Activated T-cell treated with anti-CD3 and anti-CD28 coated beads, Interleukin-2, amount 50 U/mL, for 24 hours (primary cell): Measurements from ENCODE around the gene ANKAR.
"Not testable (repeated sequence)": the region's sequence is repeated elsewhere in the genome, so short reads cannot be mapped to it uniquely, and the experiment has no call there.

ENCODE experiments used
- DNase-seq: peaks from one replicate; pipeline ENCODE4 v3.0.0-alpha.2; 2020
- H3K27ac Mint-ChIP-seq: 2 replicates; pipeline ENCODE4 v1.8.0; 2020; ENCODE audit warnings: mild to moderate bottlenecking, mixed read lengths
- H3K27me3 Mint-ChIP-seq: 2 replicates; pipeline ENCODE4 v1.8.0; 2020; ENCODE audit warnings: mixed read lengths
- H3K36me3 Mint-ChIP-seq: 2 replicates; pipeline ENCODE4 v1.8.0; 2020; ENCODE audit warnings: low read depth, mixed read lengths
- H3K4me1 Mint-ChIP-seq: 2 replicates; pipeline ENCODE4 v1.8.0; 2020; ENCODE audit warnings: low read depth, mixed read lengths
- H3K4me3 Mint-ChIP-seq: 2 replicates; pipeline ENCODE4 v1.8.0; 2020; ENCODE audit warnings: mild to moderate bottlenecking, moderate library complexity, mixed read lengths
- H3K9me3 Mint-ChIP-seq: 2 replicates; pipeline ENCODE4 v1.8.0; 2020; ENCODE audit warnings: mixed read lengths

The ANKAR gene

DNA sequence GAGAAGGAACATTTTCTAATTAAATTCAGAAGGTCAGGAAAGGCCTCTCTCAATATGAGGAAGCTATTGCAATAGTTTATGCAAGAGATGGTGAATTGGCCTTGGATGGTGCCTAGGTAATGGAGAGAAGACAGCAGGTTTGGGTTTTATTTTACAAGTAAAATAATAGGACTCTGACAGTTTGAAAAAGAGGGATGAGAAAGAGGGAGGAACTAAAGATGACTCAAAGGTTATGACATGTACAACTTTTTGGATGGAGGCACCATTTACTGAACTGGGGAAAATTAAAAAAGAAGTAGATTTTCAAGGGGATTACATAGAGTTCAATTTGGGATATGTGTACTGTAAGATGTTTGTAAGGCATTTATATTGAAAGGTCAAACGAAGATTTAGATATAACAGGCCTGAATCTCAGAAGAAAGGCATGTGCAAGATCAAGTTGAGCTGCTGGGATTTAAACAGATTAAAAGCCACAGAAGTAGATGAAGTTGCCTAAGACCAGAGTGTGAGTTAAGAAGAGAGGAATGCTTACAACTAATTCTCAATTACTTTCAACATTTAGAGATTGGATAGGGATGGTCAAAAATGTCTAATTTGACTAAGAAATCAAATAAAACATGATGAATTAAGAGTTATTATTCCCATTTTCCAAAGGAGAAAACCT is 25.5 kb upstream of the ANKAR start:
- no peaks in the 10 kb centered on the region for H3K27me3 Mint-ChIP-seq
- peaks cover 12% of the 10 kb centered on the region for H3K9me3 Mint-ChIP-seq
- H3K36me3 Mint-ChIP-seq: no peaks in the 10 kb centered on the region
- DNase-seq: no peak
- H3K4me3 Mint-ChIP-seq: no peak overlapping the region
- no peak overlapping the region for H3K27ac Mint-ChIP-seq
- no peaks in the 10 kb centered on the region for H3K4me1 Mint-ChIP-seq

DNA sequence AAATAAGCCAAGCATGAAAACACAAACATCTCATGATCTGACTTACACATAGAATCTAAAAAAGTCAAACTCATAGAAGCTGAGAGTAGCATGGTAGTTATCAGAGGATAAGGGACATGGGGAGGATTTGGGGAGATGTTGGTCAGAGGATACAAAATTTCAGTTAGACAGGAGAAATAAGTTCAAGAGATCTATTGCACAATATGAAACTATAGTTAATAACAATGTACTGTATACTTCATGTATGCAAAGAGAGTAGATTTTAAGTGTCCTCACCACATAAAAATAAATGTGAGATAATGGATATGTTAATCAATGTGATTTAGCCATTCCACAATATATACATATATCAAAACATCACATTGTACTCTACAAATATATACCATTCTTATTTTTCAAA is 23.2 kb upstream of the ANKAR start:
- Mint-ChIP-seq H3K36me3 (no peaks in the 10 kb centered on the region), H3K4me3 (no peak overlapping the region), H3K27me3 (no peaks in the 10 kb centered on the region), H3K4me1 (peaks cover 7% of the 10 kb centered on the region), H3K9me3 (peaks cover 12% of the 10 kb centered on the region), H3K27ac (no peak overlapping the region)
- DNase-seq: no peak

DNA sequence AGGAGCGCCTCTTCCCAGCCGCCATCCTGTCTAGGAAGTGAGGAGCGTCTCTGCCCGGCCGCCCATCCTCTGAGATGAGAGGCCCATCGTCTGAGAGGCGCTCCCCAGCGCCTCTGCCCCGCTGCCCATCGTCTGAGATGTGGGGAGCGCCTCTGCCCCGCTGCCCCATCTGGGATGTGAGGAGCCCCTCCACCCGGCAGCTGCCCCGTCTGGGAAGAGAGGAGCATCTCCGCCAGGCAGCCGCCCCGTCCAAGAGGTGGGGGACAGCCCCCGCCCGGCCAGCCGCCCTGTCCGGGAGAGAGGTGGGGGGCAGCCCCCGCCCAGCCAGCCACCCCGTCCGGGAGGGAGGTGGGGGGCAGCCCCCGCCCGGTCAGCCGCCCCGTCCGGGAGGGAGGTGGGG is 21.0 kb upstream of the ANKAR start:
- not testable (repeated sequence) for H3K27ac Mint-ChIP-seq, DNase-seq, H3K36me3 Mint-ChIP-seq, H3K27me3 Mint-ChIP-seq, H3K4me3 Mint-ChIP-seq
- Mint-ChIP-seq H3K4me1 (peaks cover 23% of the 10 kb centered on the region), H3K9me3 (peaks cover 12% of the 10 kb centered on the region)

DNA sequence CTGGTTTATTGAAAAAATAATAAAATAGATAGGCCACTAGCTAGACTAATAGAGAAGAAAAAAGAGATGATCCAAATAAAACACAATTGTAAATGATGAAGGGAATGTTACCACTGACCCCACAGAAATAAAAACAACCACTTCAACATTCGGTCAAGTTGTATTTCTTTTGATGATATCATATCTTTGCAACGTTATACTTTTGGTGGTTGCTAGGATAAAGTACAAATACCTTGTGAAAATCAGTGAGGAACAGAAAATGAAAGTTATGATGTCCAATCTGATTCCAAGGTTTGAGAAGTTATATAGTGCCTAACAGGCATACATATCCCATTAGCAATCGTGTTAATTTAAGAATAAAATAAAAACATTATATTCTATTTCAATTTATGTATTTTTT is 19.8 kb upstream of the ANKAR start:
- H3K9me3 Mint-ChIP-seq: peaks cover 12% of the 10 kb centered on the region
- no peaks in the 10 kb centered on the region for H3K36me3 Mint-ChIP-seq
- DNase-seq: no peak
- no peaks in the 10 kb centered on the region for H3K27me3 Mint-ChIP-seq
- no peak overlapping the region for H3K4me3 Mint-ChIP-seq
- peaks cover 34% of the 10 kb centered on the region for H3K4me1 Mint-ChIP-seq
- no peak overlapping the region for H3K27ac Mint-ChIP-seq

DNA sequence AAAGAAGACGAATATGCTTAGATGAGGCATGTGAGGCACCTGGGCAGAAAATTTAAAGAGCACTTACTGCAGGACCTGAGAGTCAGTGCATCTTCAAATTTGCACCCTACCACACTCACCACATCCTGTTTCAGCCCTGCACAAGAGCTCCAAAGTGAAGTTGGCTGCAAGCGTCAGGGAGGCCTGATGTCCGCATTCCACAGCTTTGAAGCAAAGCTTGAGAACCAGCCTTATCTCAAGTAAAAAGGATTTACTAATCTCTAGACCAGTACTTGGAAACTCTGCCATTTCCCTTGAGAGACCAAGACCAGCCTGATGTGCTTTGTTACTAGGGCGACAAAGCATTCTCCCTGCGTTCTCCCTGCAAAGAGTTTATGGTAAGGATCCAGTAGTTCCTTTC is 16.6 kb upstream of the ANKAR start:
- peak overlapping the region; percentile 50 for H3K27ac Mint-ChIP-seq
- H3K4me1 Mint-ChIP-seq: peaks cover 39% of the 10 kb centered on the region
- H3K4me3 Mint-ChIP-seq: peak overlapping the region; percentile 48
- peaks cover 2% of the 10 kb centered on the region for H3K9me3 Mint-ChIP-seq
- no peaks in the 10 kb centered on the region for H3K36me3 Mint-ChIP-seq
- no peak for DNase-seq
- no peaks in the 10 kb centered on the region for H3K27me3 Mint-ChIP-seq

DNA sequence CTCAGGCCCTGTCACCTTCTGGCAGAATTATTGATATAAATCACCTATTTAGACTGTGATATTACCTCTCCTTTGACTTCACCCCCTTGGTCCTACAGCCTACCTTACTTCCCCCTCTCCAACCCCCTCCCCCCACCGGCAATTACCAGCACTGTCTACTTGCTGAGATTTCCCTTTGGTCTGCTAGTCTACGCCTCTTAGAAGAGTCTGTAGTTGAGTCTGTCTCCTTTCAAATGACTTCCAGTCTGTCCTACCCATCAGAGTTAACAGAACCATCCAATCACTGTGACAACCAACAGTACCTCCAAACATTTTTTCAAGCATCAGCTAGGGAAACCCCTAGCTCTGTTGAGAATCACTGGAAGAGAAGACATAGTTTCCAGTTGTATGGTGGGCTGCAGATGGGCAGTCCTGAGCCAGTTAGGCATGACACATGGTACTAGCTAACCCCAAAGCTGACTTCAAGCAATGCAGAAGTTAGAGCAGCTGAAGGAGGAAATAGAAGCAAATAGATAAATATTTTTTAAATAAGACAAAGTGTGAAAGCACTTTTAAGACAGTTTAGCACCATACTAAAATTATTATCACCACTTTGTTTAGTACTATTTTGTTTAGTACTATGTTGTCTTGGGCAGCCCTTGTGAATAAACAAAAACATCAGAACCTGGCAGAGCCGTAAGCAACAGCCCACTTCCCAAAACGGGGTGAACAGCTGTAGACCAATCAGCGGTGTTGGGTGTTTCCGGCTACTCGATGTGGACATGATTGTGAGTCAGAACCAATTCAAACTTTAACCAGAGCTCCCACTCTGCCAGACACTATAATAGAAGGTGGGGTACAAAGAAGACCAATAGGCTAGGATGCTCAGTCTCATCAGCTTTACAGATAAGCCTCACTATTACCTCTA is 15.9 kb upstream of the ANKAR start:
- no peak for DNase-seq
- H3K27me3 Mint-ChIP-seq: no peaks in the 10 kb centered on the region
- H3K4me3 Mint-ChIP-seq: peak overlapping the region; percentile 48
- H3K36me3 Mint-ChIP-seq: peaks cover 3% of the 10 kb centered on the region
- peak overlapping the region; percentile 50 for H3K27ac Mint-ChIP-seq
- peaks cover 43% of the 10 kb centered on the region for H3K4me1 Mint-ChIP-seq
- H3K9me3 Mint-ChIP-seq: no peaks in the 10 kb centered on the region

DNA sequence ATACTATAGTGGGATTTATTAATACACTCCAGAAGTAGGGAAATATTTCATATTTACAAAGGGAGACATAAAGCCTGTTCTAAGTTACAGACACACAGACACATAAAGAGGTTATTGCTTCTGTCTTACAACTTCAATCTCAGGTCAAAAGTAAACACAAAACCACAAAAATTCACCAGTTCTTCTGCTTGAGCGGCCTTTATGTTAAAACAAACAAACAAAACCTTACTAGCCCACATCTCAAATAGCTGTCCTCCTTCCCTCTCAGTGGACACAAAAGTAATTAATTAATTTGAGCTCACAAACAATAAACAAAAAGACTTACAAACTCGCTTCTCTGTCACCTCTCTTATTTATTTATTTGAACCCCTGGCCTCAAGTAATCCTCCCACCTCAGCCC is 14.7 kb upstream of the ANKAR start:
- no peak for DNase-seq
- Mint-ChIP-seq H3K36me3 (peaks cover 14% of the 10 kb centered on the region), H3K4me3 (no peak overlapping the region), H3K27ac (peak overlapping the region; percentile 17), H3K27me3 (no peaks in the 10 kb centered on the region), H3K9me3 (no peaks in the 10 kb centered on the region), H3K4me1 (peaks cover 51% of the 10 kb centered on the region)

DNA sequence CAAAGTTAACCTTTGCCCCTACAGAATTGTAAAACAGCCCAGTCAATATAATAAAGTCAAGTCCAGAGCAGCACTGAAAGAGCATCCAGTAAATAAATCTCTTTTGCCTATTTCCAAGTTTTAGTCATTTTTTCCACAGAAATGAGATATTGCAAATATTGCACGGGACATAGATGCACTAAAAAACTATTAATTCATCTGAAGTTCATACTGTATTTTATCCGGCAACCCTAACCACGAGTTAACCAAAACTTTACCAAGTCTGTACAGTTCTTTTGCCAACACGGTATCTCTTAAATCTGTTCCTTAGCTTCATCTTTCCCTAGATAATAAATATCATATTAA is 13.7 kb upstream of the ANKAR start:
- no peak overlapping the region for H3K4me3 Mint-ChIP-seq
- no peaks in the 10 kb centered on the region for H3K9me3 Mint-ChIP-seq
- peaks cover 21% of the 10 kb centered on the region for H3K36me3 Mint-ChIP-seq
- H3K27me3 Mint-ChIP-seq: no peaks in the 10 kb centered on the region
- H3K27ac Mint-ChIP-seq: no peak overlapping the region
- H3K4me1 Mint-ChIP-seq: peaks cover 53% of the 10 kb centered on the region
- DNase-seq: no peak

DNA sequence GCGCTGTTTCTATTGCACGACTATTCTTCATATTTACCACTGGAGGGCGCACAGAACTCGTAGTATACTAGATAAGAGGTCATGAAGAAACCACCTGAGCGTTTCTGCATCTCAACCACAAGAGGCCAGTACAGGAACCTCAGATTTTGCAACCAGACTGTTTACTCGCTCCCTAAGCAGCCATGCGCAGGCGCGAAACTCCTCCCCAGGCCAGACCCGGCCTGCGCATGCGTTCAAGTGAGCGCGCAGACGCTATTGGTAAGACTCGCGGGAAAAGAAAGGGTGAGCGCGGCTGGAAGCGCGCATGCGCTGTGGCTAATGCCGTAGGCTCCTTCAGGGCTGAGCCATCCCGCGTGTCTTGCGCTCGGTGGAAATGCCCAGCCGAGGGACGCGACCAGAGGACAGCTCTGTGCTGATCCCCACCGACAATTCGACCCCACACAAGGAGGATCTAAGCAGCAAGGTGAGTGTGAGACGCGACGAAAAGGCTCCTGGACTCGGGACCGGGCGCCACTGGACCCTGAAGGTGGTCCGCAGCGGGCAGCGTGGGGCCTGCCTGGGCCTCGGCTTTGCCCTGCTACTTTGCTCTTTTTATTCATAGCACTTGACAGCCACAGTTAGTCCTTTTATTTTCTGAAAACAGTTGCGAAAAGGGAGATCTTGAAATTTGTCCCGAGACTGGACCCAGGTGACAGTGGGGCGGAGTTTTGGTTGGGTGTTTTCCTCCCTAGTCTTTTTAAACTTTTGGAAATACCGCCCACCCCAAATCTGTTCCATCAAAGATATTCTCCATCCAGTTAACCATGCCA is 13.1 kb upstream of the ANKAR start, which contains the start of gene ASNSD1:
Gene ASNSD1 (plus strand): TSS at position 312 of the 809 bp plus-strand sequence. CDS start 4,674 bp downstream, outside the sequence.
- Mint-ChIP-seq H3K4me1 (peaks cover 55% of the 10 kb centered on the region), H3K9me3 (no peaks in the 10 kb centered on the region), H3K27ac (no peak within 1 kb of the TSS), H3K36me3 (peaks cover 26% of the 10 kb centered on the region), H3K4me3 (no peak within 1 kb of the TSS), H3K27me3 (no peaks in the 10 kb centered on the region)
- DNase-seq: peak; percentile 97

DNA sequence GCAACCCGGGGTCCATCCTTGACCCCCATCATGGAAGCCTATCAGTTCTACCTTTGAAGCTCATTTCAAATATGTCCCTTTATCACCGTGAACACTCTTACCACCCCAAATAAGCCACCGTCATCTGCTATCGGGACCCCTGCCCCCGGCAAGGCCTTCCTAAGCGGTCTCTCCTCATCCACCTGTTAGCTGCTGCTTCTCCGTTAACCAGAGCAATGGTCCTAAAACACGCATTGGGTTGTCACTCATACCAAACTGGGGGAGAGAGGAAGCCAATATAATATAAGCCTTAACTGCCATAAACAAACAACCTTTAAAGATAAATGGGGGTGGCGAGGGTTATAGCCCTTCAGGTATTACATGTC is 12.5 kb upstream of the ANKAR start:
- DNase-seq: peak; percentile 45
- H3K9me3 Mint-ChIP-seq: no peaks in the 10 kb centered on the region
- no peak overlapping the region for H3K27ac Mint-ChIP-seq
- H3K27me3 Mint-ChIP-seq: no peaks in the 10 kb centered on the region
- H3K4me3 Mint-ChIP-seq: no peak overlapping the region
- peaks cover 32% of the 10 kb centered on the region for H3K36me3 Mint-ChIP-seq
- peaks cover 55% of the 10 kb centered on the region for H3K4me1 Mint-ChIP-seq

DNA sequence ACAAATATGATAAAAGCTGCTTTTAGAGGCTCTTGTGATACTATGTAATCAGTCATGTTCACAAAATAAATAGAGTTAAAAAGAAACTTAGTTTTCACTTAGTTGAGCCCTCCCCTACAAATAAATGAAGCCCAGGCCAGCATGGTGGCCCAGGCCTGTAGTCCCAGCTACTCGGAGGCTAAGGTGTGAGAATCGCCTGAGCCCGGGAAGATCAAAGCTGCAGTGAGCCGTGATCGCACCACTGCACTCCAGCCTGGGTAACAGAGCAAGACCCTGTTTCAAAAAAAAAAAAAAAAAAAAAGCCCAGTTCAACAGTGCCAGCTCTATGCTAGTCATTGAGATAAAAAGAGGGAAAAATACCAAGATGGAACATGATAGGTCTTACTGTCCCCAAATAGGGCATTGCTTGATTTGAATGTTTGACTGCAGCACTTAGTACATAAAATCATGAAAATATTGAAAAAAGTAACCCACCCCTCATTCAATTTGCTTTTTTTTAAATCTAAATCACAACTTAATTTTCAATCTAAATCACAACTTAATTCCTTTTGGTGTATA is 11.7 kb upstream of the ANKAR start:
- H3K36me3 Mint-ChIP-seq: peaks cover 40% of the 10 kb centered on the region
- no peak overlapping the region for H3K27ac Mint-ChIP-seq
- DNase-seq: no peak
- H3K27me3 Mint-ChIP-seq: no peaks in the 10 kb centered on the region
- H3K4me1 Mint-ChIP-seq: peaks cover 55% of the 10 kb centered on the region
- H3K4me3 Mint-ChIP-seq: no peak overlapping the region
- no peaks in the 10 kb centered on the region for H3K9me3 Mint-ChIP-seq

DNA sequence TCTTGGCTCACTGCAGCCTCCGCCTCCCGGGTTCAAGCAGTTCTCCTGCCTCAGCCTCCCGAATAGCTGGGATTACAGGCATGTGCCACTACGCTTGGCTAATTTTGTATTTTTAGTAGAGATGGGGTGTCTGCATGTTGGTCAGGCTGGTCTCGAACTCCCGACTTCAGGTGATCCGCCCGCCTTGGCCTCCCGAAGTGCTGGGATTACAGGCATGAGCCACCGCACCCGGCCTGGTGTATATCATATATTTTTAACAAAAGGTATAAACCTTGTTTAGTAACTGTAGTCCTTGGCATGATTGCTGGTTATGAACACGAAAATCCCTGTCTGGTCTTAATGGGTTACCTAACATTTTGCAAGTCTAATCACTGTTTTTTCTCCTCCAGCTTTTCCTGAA is 11.2 kb upstream of the ANKAR start:
- Mint-ChIP-seq H3K36me3 (peaks cover 46% of the 10 kb centered on the region), H3K4me3 (peak overlapping the region; percentile 67), H3K27ac (peak overlapping the region; percentile 38), H3K4me1 (peaks cover 51% of the 10 kb centered on the region)
- H3K9me3 Mint-ChIP-seq, DNase-seq, H3K27me3 Mint-ChIP-seq: not testable (repeated sequence)

DNA sequence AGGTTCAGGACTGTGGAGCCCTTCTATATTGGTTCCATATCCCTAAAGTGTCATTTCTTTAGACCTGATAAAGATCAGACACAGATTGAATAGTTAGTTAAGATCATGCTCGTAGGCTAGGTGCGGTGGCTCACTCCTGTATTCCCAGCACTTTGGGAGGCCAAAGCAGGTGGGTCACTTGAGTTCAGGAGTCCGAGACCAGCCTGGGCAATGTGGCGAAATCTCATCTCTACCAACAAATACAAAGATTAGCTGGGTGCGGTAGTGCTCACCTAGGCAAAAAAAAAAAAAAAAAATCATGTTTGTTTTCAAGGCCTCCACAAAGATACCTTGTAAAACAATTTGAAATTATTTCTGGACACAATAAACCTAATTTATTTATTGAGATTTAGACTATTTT is 4.6 kb upstream of the ANKAR start:
- H3K4me1 Mint-ChIP-seq: peaks cover 38% of the 10 kb centered on the region
- H3K4me3 Mint-ChIP-seq: no peak overlapping the region
- peaks cover 83% of the 10 kb centered on the region for H3K36me3 Mint-ChIP-seq
- DNase-seq: no peak
- no peaks in the 10 kb centered on the region for H3K27me3 Mint-ChIP-seq
- H3K27ac Mint-ChIP-seq: no peak overlapping the region
- no peaks in the 10 kb centered on the region for H3K9me3 Mint-ChIP-seq

DNA sequence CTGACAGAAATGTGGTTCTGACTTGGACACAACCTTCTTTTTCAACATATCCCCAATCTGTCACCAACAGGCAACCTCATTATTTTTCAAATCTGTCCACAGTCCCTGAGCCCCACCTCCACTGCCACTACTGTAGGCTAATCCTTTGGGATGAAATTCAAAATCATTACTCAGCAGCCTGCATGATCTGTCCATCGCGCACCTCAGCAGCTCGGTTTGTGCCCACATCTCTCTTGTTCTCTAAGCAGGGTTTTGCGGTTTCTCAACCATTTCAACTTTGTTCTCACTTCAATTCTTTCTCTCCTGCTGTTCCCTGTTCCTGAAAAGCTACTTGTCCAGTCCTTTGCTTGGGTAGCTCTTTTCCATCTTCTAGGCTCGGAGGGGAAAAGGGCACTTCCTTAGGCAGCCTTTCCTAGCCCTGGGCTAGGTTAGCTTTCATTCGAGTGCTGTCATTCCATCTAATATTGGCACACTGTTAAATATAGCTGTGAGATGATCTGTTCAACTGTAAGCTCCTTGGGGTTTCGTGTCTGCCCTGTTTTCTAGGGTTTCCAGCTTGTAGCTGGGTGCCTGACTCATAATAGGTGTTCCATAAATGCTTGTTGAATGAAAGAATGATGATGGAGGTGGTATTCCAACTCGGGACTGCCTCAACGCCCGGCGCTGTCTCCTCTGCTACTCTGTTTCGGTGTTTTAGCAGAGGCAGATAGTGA is 653 bp upstream of the ANKAR start:
- Mint-ChIP-seq H3K4me3 (peak overlapping the region; percentile 87), H3K4me1 (peaks cover 34% of the 10 kb centered on the region), H3K27me3 (no peaks in the 10 kb centered on the region), H3K9me3 (peaks cover 12% of the 10 kb centered on the region), H3K27ac (peak overlapping the region; percentile 83), H3K36me3 (peaks cover 80% of the 10 kb centered on the region)
- DNase-seq: no peak
